Measurements from ENCODE around the gene PLCL1.
"Not testable (repeated sequence)": the region's sequence is repeated elsewhere in the genome, so short reads cannot be mapped to it uniquely, and the experiment has no call there.

PLCL1 gene

GRCh38 chr2:198187841-198188240, 383.4 kb downstream of the PLCL1 start:
- no peak for DNase-seq (ENCODE audit: low read depth)
- no peak for TF ChIP-seq CTCF (IDR thresholded peaks at IDR 0.05; ENCODE audit: control insufficient read depth, extremely low read depth, insufficient read depth)
- no peak overlapping the region for H3K4me3 ChIP-seq (ENCODE audit: low read depth, low read length)

- no peak for DNase-seq (ENCODE audit: low read depth)
- TF ChIP-seq CTCF (IDR thresholded peaks at IDR 0.05; ENCODE audit: control insufficient read depth, extremely low read depth, insufficient read depth) = no peak
- H3K4me3 ChIP-seq (ENCODE audit: low read depth, low read length) = no peak overlapping the region
Observed at GRCh38 chr2:198188982-198189381, 384.6 kb downstream of the PLCL1 start.

DNA sequence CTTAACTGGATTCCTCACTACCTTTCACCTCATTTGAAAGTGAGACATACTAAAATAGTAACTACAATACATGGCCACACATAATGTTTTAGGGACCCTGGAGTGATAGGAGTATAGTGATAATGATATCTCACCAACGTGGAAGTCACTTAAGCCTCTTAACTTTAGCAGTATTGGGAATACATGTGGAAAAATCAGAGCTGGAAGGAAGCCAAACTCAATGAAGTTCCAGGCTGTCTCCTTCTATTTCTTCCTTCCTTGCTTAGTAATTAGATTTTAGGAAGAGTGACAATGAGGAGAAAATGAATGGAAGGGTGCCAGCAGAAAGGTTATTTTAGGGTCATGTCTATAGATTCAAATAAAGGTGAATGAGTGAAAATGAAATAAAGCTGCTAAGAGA, 387.3 kb downstream of the PLCL1 start:
- no peak overlapping the region for H3K4me3 ChIP-seq (ENCODE audit: low read depth, low read length)
- no peak for DNase-seq (ENCODE audit: low read depth)
- TF ChIP-seq CTCF (IDR thresholded peaks at IDR 0.05; ENCODE audit: control insufficient read depth, extremely low read depth, insufficient read depth) = no peak

DNA sequence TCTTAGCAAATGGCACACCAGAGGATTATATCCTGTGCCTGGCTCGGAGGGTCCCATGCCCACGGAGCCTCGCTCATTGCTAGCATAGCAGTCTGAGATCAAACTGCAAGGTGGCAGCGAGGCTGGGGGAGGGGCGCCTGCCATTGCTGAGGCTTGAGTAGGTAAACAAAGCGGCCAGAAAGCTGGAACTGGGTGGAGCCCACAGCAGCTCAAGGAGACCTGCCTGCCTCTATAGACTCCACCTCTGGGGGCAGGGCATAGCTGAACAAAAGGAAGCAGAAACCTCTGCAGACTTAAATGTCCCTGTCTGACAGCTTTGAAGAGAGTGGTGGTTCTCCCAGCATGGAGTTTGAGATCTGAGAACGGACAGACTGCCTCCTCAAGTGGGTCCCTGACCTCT, 392.2 kb downstream of the PLCL1 start:
- DNase-seq (ENCODE audit: low read depth) = not testable (repeated sequence)

More for the DNA sequence above, 392.2 kb downstream of the PLCL1 start:
- H3K4me3 ChIP-seq (ENCODE audit: low read depth, low read length) = not testable (repeated sequence)
